ENCODE data around the gene RARG.

Gene RARG

DNA sequence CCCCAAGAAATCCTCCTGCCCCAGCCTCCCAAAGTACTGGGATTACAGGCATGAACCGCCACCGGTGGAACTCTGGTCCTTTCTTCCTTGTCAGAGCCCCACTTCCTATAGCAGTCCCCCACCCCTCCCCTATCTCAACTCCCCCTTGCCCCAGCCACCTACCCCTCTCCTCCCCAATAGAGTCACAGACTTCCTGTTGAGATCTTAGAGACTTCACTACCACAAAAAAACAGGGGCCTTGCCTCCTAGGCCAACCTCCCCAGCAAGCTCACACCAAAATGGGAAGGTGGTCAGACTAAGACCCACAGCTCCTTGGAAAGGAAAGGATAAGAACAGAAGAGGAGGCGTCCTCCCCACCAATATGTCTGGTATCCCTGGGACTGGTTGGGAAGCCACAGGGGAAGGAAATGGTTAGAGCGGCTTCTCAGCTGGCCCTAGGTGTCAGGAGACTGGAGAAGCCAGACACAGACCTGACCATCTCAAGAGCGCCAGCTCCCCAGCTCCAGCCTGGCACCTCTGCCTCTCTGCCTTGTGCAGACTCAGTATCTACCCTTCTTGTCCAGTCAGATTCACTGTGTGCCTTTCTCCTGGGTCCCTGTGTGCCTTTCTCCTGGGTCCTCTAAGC is 33.4 kb downstream of the RARG start:
- Histone ChIP-seq H3K27me3 (ENCODE audit: insufficient read depth, low read depth) (no peaks in the 10 kb centered on the region), H3K79me2 (ENCODE audit: insufficient read depth, low read depth) (peaks cover 65% of the 10 kb centered on the region)

DNA sequence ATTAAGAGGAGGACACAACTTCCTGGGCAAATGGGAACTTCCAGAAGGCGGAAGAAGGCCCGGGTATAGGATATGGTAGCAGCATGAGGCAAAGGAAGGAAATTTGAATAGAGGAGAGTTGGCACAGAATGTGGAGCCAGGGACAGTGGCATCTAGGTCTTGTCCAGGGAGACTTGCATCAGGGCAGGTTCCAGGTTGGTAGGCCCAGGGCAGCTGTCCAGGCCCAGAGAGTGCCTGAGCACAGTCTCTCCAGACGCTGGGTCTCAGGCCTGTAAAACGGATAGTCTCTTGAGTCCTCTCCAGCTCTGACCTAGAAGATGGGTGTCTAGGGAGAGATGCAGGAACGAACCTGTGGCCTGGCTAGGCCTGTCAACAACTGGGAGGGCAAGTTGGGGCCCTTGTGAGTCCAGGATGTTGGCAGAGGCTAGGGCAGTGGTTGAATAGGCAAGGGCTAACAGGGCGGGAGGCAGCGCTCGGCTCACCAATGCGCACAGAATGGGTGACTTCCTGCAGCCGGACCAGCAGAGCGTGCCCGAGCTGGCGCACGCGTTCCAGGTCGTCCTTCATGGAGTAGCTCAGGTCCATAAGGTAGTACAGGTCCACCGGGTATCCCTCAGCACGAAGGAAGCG is 34.9 kb downstream of the RARG start:
- TF ChIP-seq, protein P1, sequence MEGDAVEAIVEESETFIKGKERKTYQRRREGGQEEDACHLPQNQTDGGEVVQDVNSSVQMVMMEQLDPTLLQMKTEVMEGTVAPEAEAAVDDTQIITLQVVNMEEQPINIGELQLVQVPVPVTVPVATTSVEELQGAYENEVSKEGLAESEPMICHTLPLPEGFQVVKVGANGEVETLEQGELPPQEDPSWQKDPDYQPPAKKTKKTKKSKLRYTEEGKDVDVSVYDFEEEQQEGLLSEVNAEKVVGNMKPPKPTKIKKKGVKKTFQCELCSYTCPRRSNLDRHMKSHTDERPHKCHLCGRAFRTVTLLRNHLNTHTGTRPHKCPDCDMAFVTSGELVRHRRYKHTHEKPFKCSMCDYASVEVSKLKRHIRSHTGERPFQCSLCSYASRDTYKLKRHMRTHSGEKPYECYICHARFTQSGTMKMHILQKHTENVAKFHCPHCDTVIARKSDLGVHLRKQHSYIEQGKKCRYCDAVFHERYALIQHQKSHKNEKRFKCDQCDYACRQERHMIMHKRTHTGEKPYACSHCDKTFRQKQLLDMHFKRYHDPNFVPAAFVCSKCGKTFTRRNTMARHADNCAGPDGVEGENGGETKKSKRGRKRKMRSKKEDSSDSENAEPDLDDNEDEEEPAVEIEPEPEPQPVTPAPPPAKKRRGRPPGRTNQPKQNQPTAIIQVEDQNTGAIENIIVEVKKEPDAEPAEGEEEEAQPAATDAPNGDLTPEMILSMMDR (conservative IDR thresholded peaks at IDR 0.05; ENCODE audit: low read depth, low read length): no peak
- Histone ChIP-seq H3K4me3 (IDR thresholded peaks at IDR 0.05; ENCODE audit: insufficient read depth, low read depth, low read length) (no peak overlapping the region), H3K4me1 (ENCODE audit: low read depth, poor library complexity, severe bottlenecking) (peaks cover 92% of the 10 kb centered on the region), H3K79me2 (ENCODE audit: insufficient read depth, low read depth) (peaks cover 50% of the 10 kb centered on the region), H4K20me1 (ENCODE audit: insufficient read depth) (no peaks in the 10 kb centered on the region), H3K9ac (no peak overlapping the region), H3K27me3 (ENCODE audit: insufficient read depth, low read depth) (no peaks in the 10 kb centered on the region), H2AFZ (ENCODE audit: low read depth) (no peak overlapping the region), H3K4me2 (peak overlapping the region; percentile 2; the same call in 1 of the 2 replicates), H3K36me3 (ENCODE audit: insufficient read depth) (peaks cover 63% of the 10 kb centered on the region; the same call in 1 of the 2 replicates), H3K27ac (peak overlapping the region; percentile 20; the same call in 1 of the 2 replicates)

More for the DNA sequence above, 33.4 kb downstream of the RARG start:
- no peak overlapping the region for H2AFZ ChIP-seq (ENCODE audit: low read depth)
- peaks cover 60% of the 10 kb centered on the region; the same call in 1 of the 2 replicates for H3K36me3 ChIP-seq (ENCODE audit: insufficient read depth)
- no peaks in the 10 kb centered on the region for H4K20me1 ChIP-seq (ENCODE audit: insufficient read depth)
- peak overlapping the region; percentile 55 for H3K27ac ChIP-seq
- TF ChIP-seq, protein P1 (conservative IDR thresholded peaks at IDR 0.05; ENCODE audit: low read depth, low read length): 0 out of 2 replicates have a peak, but pooled peaks have one; percentile 8
- no peak overlapping the region for H3K9ac ChIP-seq
- H3K4me3 ChIP-seq (IDR thresholded peaks at IDR 0.05; ENCODE audit: insufficient read depth, low read depth, low read length): no peak overlapping the region
- peaks cover 94% of the 10 kb centered on the region for H3K4me1 ChIP-seq (ENCODE audit: low read depth, poor library complexity, severe bottlenecking)
- H3K4me2 ChIP-seq: peak overlapping the region; percentile 47

DNA sequence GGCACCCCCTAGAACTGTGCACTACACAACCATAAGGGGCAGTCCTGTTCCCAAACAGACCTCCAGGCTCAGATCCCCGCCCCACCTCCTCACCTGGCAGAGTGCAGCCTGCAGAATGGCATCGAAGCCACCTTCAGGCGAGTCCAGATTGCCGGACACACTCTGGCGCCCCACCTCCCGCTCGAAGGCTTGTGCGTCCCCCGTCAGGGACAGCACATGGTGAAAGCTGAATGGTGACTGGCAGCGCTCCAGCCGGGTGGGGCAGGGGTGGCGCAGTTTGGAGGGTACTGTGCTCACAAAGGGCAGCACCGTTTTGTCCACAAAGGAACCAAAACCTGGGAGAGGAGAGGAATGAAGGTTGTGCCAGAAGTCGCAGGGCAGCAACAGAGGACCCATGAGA is 35.5 kb downstream of the RARG start:
- Histone ChIP-seq H4K20me1 (ENCODE audit: insufficient read depth) (no peaks in the 10 kb centered on the region), H3K36me3 (ENCODE audit: insufficient read depth) (peaks cover 67% of the 10 kb centered on the region; the same call in 1 of the 2 replicates), H3K27ac (peak overlapping the region; percentile 20; the same call in 1 of the 2 replicates), H3K27me3 (ENCODE audit: insufficient read depth, low read depth) (no peaks in the 10 kb centered on the region), H3K4me3 (IDR thresholded peaks at IDR 0.05; ENCODE audit: insufficient read depth, low read depth, low read length) (no peak overlapping the region), H3K9ac (no peak overlapping the region), H2AFZ (ENCODE audit: low read depth) (no peak overlapping the region), H3K4me2 (no peak overlapping the region; the same call in 1 of the 2 replicates), H3K4me1 (ENCODE audit: low read depth, poor library complexity, severe bottlenecking) (peaks cover 91% of the 10 kb centered on the region), H3K79me2 (ENCODE audit: insufficient read depth, low read depth) (peaks cover 44% of the 10 kb centered on the region)
- TF ChIP-seq, protein P1 (conservative IDR thresholded peaks at IDR 0.05; ENCODE audit: low read depth, low read length): 0 out of 2 replicates have a peak, but pooled peaks have one; percentile 20

DNA sequence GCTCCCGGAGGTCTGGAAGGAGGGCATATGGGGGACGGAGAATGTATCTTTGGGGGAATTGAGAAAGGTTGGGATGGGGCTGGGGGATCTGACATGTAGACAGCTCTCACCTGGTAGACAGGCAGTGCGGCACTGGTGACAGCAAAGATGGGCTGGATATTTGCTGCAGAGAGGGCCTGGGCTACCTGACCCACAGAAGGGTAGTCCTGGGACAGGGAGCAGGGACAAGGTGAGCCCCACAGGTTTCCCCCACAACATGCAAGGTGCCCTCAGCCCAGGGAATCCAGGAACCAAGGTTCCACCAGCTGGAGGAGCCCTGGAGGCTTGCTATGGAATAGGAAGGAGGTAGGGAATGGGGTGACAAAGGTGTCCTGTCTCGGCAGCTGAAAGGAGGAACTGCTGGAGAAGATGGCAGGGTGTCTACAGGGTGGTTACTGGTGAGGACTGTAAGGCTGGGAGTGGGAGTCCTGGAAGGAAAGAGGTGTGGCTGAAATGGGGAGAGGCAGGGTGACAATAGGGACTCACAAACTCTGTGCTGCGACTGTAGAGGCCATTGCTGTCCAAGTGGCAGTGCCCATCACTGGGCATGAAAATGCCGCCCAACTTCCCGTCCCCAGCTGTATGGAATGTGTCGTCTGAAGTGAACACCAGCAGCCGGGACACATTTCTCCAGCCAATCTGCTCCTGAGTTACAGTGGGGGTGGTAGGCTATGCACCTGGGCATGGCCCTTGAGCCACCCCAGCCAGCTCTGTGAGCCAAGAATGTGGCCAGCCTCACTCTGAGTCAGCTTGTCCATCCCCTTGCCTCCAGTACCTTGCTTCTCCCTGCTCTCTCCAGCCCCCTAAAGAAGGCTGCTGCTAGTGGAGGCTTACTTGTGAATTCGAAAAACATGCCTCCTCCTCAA is 36.2 kb downstream of the RARG start:
- no peak overlapping the region for H2AFZ ChIP-seq (ENCODE audit: low read depth)
- H3K9ac ChIP-seq: no peak overlapping the region
- H3K4me3 ChIP-seq (IDR thresholded peaks at IDR 0.05; ENCODE audit: insufficient read depth, low read depth, low read length): no peak overlapping the region
- no peak overlapping the region; the same call in 1 of the 2 replicates for H3K4me2 ChIP-seq
- peaks cover 42% of the 10 kb centered on the region for H3K79me2 ChIP-seq (ENCODE audit: insufficient read depth, low read depth)
- peak overlapping the region; percentile 30; the same call in 1 of the 2 replicates for H3K27ac ChIP-seq
- H4K20me1 ChIP-seq (ENCODE audit: insufficient read depth): no peaks in the 10 kb centered on the region
- no peaks in the 10 kb centered on the region for H3K27me3 ChIP-seq (ENCODE audit: insufficient read depth, low read depth)
- TF ChIP-seq, protein P1 (conservative IDR thresholded peaks at IDR 0.05; ENCODE audit: low read depth, low read length): no peak
- H3K36me3 ChIP-seq (ENCODE audit: insufficient read depth): peaks cover 67% of the 10 kb centered on the region; the same call in 1 of the 2 replicates
- peaks cover 91% of the 10 kb centered on the region for H3K4me1 ChIP-seq (ENCODE audit: low read depth, poor library complexity, severe bottlenecking)
